Measurements from ENCODE around the gene ROCK1.
"Not testable (repeated sequence)": the region's sequence is repeated elsewhere in the genome, so short reads cannot be mapped to it uniquely, and the experiment has no call there.

ROCK1 gene

GRCh38 chr18:21111346-21112139 is at the start of gene ROCK1:
ROCK1 (minus strand) TSS chr18:21111813; CDS start chr18:21110910, 903 bp downstream.
- Histone ChIP-seq H3K27ac (peak within 1 kb of the TSS; percentile 96), H3K36me3 (peaks cover 4% of the 10 kb centered on the region; the same call in 1 of the 2 replicates), H3K4me1 (peaks cover 34% of the 10 kb centered on the region), H3K9ac (peak within 1 kb of the TSS; percentile 94), H4K20me1 (peaks cover 43% of the 10 kb centered on the region), H3K4me2 (peak within 1 kb of the TSS; percentile 86), H3K9me3 (no peaks in the 10 kb centered on the region), H3K4me3 (peak within 1 kb of the TSS; percentile 87), H3K27me3 (no peaks in the 10 kb centered on the region)
- no peak for TF ChIP-seq Cebpa-rat (IDR thresholded peaks at IDR 0.05)

- Histone ChIP-seq H3K9ac (no peak overlapping the region), H3K4me3 (no peak overlapping the region), H3K27me3 (no peaks in the 10 kb centered on the region), H3K4me2 (no peak overlapping the region), H3K36me3 (no peaks in the 10 kb centered on the region), H3K9me3 (peaks cover 36% of the 10 kb centered on the region), H4K20me1 (no peaks in the 10 kb centered on the region), H3K27ac (no peak overlapping the region), H3K4me1 (no peaks in the 10 kb centered on the region)
- TF ChIP-seq Cebpa-rat (IDR thresholded peaks at IDR 0.05): no peak
Measured at GRCh38 chr18:21155443-21155842, 43.8 kb upstream of the ROCK1 start.

GRCh38 chr18:21146016-21146415 is 34.4 kb upstream of the ROCK1 start:
- no peak for TF ChIP-seq Cebpa-rat (IDR thresholded peaks at IDR 0.05)
- Histone ChIP-seq H3K9me3 (peaks cover 12% of the 10 kb centered on the region), H4K20me1 (no peaks in the 10 kb centered on the region), H3K27me3 (no peaks in the 10 kb centered on the region), H3K9ac (no peak overlapping the region), H3K27ac (no peak overlapping the region), H3K4me2 (no peak overlapping the region), H3K4me1 (no peaks in the 10 kb centered on the region), H3K4me3 (no peak overlapping the region), H3K36me3 (no peaks in the 10 kb centered on the region)

- Histone ChIP-seq H3K4me3 (no peak overlapping the region), H3K9ac (no peak overlapping the region), H3K9me3 (peaks cover 11% of the 10 kb centered on the region), H3K27ac (no peak overlapping the region), H3K4me1 (no peaks in the 10 kb centered on the region), H3K27me3 (no peaks in the 10 kb centered on the region), H3K4me2 (no peak overlapping the region), H3K36me3 (no peaks in the 10 kb centered on the region), H4K20me1 (no peaks in the 10 kb centered on the region)
- TF ChIP-seq Cebpa-rat (IDR thresholded peaks at IDR 0.05): no peak
Measured at GRCh38 chr18:21145371-21145770, 33.8 kb upstream of the ROCK1 start.

GRCh38 chr18:21141668-21142422 is 30.2 kb upstream of the ROCK1 start:
- Histone ChIP-seq H3K4me2 (no peak overlapping the region), H3K4me1 (no peaks in the 10 kb centered on the region), H3K4me3 (no peak overlapping the region), H3K9ac (no peak overlapping the region), H4K20me1 (no peaks in the 10 kb centered on the region), H3K36me3 (no peaks in the 10 kb centered on the region), H3K9me3 (peaks cover 9% of the 10 kb centered on the region), H3K27ac (no peak overlapping the region), H3K27me3 (no peaks in the 10 kb centered on the region)
- TF ChIP-seq Cebpa-rat (IDR thresholded peaks at IDR 0.05): no peak

GRCh38 chr18:21137719-21138488 is 26.3 kb upstream of the ROCK1 start:
- not testable (repeated sequence) for H3K4me3 ChIP-seq, H3K27ac ChIP-seq, H3K36me3 ChIP-seq, H3K27me3 ChIP-seq, H3K4me1 ChIP-seq, H3K4me2 ChIP-seq, H3K9me3 ChIP-seq, H3K9ac ChIP-seq, H4K20me1 ChIP-seq

GRCh38 chr18:21134895-21135294 is 23.3 kb upstream of the ROCK1 start:
- no peak overlapping the region for H3K27ac ChIP-seq

GRCh38 chr18:21132398-21132918 is 20.8 kb upstream of the ROCK1 start:
- Histone ChIP-seq H3K9me3 (peaks cover 12% of the 10 kb centered on the region), H3K27me3 (no peaks in the 10 kb centered on the region), H3K4me3 (no peak overlapping the region), H3K9ac (no peak overlapping the region), H3K4me1 (no peaks in the 10 kb centered on the region), H3K4me2 (no peak overlapping the region), H3K36me3 (no peaks in the 10 kb centered on the region), H3K27ac (no peak overlapping the region), H4K20me1 (no peaks in the 10 kb centered on the region)
- TF ChIP-seq Cebpa-rat (IDR thresholded peaks at IDR 0.05): no peak

More at GRCh38 chr18:21134895-21135294, 23.3 kb upstream of the ROCK1 start:
- Histone ChIP-seq H3K4me1 (no peaks in the 10 kb centered on the region), H3K4me2 (no peak overlapping the region), H3K9ac (no peak overlapping the region), H4K20me1 (no peaks in the 10 kb centered on the region), H3K27me3 (no peaks in the 10 kb centered on the region), H3K36me3 (no peaks in the 10 kb centered on the region), H3K9me3 (peaks cover 20% of the 10 kb centered on the region), H3K4me3 (no peak overlapping the region)
- TF ChIP-seq Cebpa-rat (IDR thresholded peaks at IDR 0.05): no peak

GRCh38 chr18:21131698-21132227 is 20.1 kb upstream of the ROCK1 start:
- peaks cover 11% of the 10 kb centered on the region for H3K9me3 ChIP-seq
- no peak overlapping the region for H3K9ac ChIP-seq
- no peaks in the 10 kb centered on the region for H3K27me3 ChIP-seq
- no peaks in the 10 kb centered on the region for H3K4me1 ChIP-seq
- no peak overlapping the region for H3K4me3 ChIP-seq
- no peak for TF ChIP-seq Cebpa-rat (IDR thresholded peaks at IDR 0.05)
- H3K27ac ChIP-seq: no peak overlapping the region
- no peaks in the 10 kb centered on the region for H3K36me3 ChIP-seq
- H4K20me1 ChIP-seq: no peaks in the 10 kb centered on the region
- no peak overlapping the region for H3K4me2 ChIP-seq

All from BLaER1 (cell line).